Fibroblast of mammary gland (primary cell): ENCODE measurements around the gene TESPA1.
"Not testable (repeated sequence)": the region's sequence is repeated elsewhere in the genome, so short reads cannot be mapped to it uniquely, and the experiment has no call there.

ENCODE experiments used
- DNase-seq: peaks from one replicate; pipeline ENCODE4 v3.0.0-alpha.2; 2010; ENCODE audit warnings: low read depth
- H3K4me3 ChIP-seq: 2 replicates; pipeline ENCODE4 v1.5.1; 2011; ENCODE audit warnings: low read depth, mild to moderate bottlenecking, low read length, moderate library complexity; ENCODE audit not compliant: control insufficient read depth
- TF ChIP-seq, protein P1 (sequence below): conservative IDR thresholded peaks from 2 replicates; pipeline ENCODE4 v1.5.1; 2011; ENCODE audit warnings: low read depth, low read length, inconsistent platforms; ENCODE audit not compliant: control insufficient read depth, insufficient read depth

TESPA1 gene

GRCh38 chr12:54950071-54950727 lies 34.4 kb downstream of the TESPA1 start:
- no peak for DNase-seq
- no peak overlapping the region for H3K4me3 ChIP-seq
- TF ChIP-seq, protein P1, sequence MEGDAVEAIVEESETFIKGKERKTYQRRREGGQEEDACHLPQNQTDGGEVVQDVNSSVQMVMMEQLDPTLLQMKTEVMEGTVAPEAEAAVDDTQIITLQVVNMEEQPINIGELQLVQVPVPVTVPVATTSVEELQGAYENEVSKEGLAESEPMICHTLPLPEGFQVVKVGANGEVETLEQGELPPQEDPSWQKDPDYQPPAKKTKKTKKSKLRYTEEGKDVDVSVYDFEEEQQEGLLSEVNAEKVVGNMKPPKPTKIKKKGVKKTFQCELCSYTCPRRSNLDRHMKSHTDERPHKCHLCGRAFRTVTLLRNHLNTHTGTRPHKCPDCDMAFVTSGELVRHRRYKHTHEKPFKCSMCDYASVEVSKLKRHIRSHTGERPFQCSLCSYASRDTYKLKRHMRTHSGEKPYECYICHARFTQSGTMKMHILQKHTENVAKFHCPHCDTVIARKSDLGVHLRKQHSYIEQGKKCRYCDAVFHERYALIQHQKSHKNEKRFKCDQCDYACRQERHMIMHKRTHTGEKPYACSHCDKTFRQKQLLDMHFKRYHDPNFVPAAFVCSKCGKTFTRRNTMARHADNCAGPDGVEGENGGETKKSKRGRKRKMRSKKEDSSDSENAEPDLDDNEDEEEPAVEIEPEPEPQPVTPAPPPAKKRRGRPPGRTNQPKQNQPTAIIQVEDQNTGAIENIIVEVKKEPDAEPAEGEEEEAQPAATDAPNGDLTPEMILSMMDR, result no peak

GRCh38 chr12:54949073-54949711 lies 35.4 kb downstream of the TESPA1 start:
- TF ChIP-seq, protein P1, result no peak
- no peak for DNase-seq
- no peak overlapping the region for H3K4me3 ChIP-seq

DNA sequence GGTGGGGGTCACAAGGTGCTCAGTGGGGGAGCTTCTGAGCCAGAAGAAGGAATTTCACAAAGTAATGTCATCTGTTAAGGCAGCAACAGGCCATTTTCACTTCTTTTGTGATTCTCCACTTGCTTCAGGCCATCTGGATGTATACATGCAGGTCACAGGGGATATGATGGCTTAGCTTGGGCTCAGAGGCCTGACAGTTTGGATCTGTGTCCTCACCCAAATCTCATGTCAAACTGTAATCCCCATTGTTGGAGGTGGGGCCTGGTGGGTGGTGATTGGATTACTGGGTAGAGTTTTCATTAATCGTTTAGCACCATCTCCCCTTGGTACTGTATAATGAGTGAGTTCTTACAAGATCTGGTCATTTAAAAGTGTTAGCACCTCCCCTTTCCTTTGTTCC lies 36.4 kb downstream of the TESPA1 start:
- DNase-seq, result no peak
- no peak overlapping the region for H3K4me3 ChIP-seq
- TF ChIP-seq, protein P1, result no peak

- DNase-seq, result no peak
- TF ChIP-seq, protein P1, result no peak
- H3K4me3 ChIP-seq, result no peak overlapping the region
These were observed 39.5 kb downstream of the TESPA1 start for GRCh38 chr12:54945082-54945481.

DNA sequence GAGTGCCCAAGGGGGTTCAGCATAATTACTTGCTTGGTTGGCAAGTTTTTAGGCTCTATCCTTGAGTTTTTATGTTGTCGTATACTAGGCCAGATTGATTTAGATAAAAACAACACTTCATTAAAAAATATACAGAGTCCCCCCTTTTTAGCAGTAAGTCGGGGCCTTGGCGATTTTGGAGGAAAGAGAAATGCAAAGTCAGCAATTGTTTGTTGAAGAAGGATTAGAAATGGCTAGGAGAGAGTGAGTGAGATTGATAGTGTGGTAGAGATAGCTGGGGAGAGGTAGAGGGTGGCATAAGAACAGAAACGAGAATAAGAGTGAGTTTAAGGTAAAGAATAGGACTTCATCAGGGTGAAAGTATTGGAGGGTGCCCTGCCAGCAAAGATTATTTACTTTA lies 41.3 kb downstream of the TESPA1 start:
- H3K4me3 ChIP-seq, DNase-seq: not testable (repeated sequence)

DNA sequence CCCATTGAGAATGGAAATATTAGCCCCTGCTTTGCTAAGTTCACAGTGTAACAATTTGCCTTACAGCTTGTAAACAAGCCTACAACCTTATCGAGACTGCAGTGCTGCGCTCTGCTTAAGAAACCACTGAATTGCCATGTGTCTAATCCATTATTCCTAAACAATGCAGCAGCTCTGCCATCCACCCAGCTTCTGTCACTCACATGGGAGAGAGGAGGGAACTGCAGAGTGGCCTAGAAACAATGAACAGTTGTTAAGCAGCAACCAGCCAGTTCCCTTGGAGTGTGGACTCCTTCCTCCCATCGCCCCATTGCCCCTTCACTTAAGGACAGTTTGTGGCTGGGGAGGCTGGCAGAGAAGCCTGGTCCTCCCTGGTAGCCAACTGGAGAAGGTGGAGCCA lies 42.9 kb downstream of the TESPA1 start:
- TF ChIP-seq, protein P1, result no peak
- no peak for DNase-seq

DNA sequence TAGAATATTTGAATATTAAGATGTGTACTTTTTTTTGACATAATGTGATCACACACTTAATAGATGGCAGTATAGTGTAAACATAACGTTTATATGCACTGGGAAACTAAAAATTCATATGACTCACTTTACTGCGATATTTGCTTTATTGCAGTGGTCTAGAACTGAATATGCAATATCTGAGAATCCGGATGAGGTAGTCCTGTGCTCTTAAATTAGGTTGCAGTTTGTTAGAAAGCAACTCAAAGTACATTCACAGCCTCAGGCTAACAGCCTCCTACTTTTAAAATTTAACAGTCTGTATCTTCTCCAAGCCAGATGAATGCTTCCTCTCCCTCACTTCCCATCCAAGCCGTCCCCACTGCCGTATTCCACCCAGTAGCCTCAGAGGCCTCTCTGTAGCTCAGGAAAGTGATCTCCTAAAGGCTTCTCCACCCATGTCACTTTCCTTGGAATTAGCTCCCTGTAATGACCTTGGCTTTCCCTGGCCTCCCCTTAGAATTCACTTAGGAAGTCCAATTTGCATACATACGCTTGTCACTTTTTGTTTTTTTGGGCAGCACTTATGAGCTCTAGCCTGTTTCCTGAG lies 43.7 kb downstream of the TESPA1 start:
- DNase-seq, result no peak
- no peak overlapping the region for H3K4me3 ChIP-seq
- TF ChIP-seq, protein P1, result no peak

More for the DNA sequence above, 42.9 kb downstream of the TESPA1 start:
- no peak overlapping the region for H3K4me3 ChIP-seq
